DND-41 (cell line): Measurements from ENCODE around the gene SLIT1.

Experiments used
- EZH2 ChIP-seq: IDR thresholded peaks from 3 replicates; pipeline ENCODE4 v1.6.1; 2012; ENCODE audit warnings: borderline replicate concordance, low read depth, mild to moderate bottlenecking, moderate library complexity, low read length, inconsistent platforms; ENCODE audit not compliant: severe bottlenecking
- TF ChIP-seq, protein P1 (sequence below): IDR thresholded peaks from 2 replicates; pipeline ENCODE4 v1.5.1; 2012; ENCODE audit warnings: borderline replicate concordance, low read length, moderate library complexity, mild to moderate bottlenecking; ENCODE audit not compliant: poor library complexity, severe bottlenecking; ENCODE audit errors: extremely low read depth

DNA sequence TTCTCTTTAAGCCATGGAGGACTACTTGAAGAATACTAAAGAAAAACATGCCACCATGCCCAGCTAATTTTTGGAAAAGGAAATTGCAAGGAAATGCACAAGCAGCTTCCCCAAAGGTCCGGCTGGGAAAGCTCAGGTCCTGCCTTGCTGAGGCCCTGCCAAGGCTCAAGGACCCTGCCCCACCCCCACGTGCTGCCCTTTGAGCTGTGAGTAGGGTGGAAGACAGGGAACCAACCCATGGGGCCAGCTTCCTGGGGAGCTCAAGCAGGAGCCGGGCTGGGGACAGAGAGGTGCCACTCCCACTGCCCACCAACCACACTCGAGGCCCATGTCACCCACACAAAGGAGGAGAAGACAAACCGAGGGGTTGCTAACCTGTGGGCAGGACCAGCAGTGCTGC lies 78.2 kb downstream of the SLIT1 start:
- TF ChIP-seq, protein P1, sequence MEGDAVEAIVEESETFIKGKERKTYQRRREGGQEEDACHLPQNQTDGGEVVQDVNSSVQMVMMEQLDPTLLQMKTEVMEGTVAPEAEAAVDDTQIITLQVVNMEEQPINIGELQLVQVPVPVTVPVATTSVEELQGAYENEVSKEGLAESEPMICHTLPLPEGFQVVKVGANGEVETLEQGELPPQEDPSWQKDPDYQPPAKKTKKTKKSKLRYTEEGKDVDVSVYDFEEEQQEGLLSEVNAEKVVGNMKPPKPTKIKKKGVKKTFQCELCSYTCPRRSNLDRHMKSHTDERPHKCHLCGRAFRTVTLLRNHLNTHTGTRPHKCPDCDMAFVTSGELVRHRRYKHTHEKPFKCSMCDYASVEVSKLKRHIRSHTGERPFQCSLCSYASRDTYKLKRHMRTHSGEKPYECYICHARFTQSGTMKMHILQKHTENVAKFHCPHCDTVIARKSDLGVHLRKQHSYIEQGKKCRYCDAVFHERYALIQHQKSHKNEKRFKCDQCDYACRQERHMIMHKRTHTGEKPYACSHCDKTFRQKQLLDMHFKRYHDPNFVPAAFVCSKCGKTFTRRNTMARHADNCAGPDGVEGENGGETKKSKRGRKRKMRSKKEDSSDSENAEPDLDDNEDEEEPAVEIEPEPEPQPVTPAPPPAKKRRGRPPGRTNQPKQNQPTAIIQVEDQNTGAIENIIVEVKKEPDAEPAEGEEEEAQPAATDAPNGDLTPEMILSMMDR, result no peak
- no peak for TF ChIP-seq EZH2
